Liver (tissue), 9 donors: ENCODE results near the gene TMEM222. TPM values are rescaled to one million over a fixed set of nuclear protein-coding genes. Genes with fewer than 3 reads are reported as not detected.

Source experiments
- DNase-seq: peaks from one replicate; pipeline ENCODE4 v3.0.0-alpha.2; 2017; ENCODE audit warnings: low spot score
- H3K27ac ChIP-seq, 2 donors: one replicate each; pipeline ENCODE4 v1.7.0; 2013; ENCODE audit warnings: inconsistent platforms in 2 of 2, low read length in 2 of 2, control low read depth in 1 of 2, low read depth in 1 of 2, mild to moderate bottlenecking in 1 of 2
- H3K27me3 ChIP-seq, 4 donors: one replicate each; pipeline versions ENCODE4 v1.6.1 to v1.7.0; 2013; ENCODE audit warnings: low read length in 3 of 4, inconsistent platforms in 1 of 4, mild to moderate bottlenecking in 1 of 4, moderate library complexity in 1 of 4; ENCODE audit not compliant: control insufficient read depth in 4 of 4, insufficient read depth in 4 of 4
- H3K36me3 ChIP-seq, 4 donors: one replicate each; pipeline versions ENCODE4 v1.6.1 to v1.7.0; 2013; ENCODE audit warnings: low read length in 3 of 4, mild to moderate bottlenecking in 3 of 4, low read depth in 1 of 4, moderate library complexity in 1 of 4; ENCODE audit not compliant: control insufficient read depth in 4 of 4, insufficient read depth in 3 of 4
- H3K4me1 ChIP-seq, 4 donors: one replicate each; pipeline versions ENCODE4 v1.6.1 to v1.7.0; 2013; ENCODE audit warnings: low read length in 3 of 4, mild to moderate bottlenecking in 3 of 4, moderate library complexity in 1 of 4; ENCODE audit not compliant: control insufficient read depth in 4 of 4, insufficient read depth in 4 of 4
- H3K4me3 ChIP-seq, 3 donors: one replicate each; pipeline versions ENCODE4 v1.6.1 to v1.7.0; 2013; ENCODE audit warnings: low read length in 3 of 3, control low read depth in 1 of 3, low read depth in 1 of 3, mild to moderate bottlenecking in 1 of 3
- H3K9ac ChIP-seq, 2 donors: one replicate each; pipeline ENCODE4 v1.7.0; 2013; ENCODE audit warnings: low read length in 2 of 2, mild to moderate bottlenecking in 2 of 2, moderate library complexity in 2 of 2, control low read depth in 1 of 2, low read depth in 1 of 2
- H3K9me3 ChIP-seq, 4 donors: one replicate each; pipeline versions ENCODE4 v1.6.1 to v1.7.0; 2013; ENCODE audit warnings: low read length in 3 of 4; ENCODE audit not compliant: control insufficient read depth in 4 of 4
- ATF3 ChIP-seq: IDR thresholded peaks from 2 replicates; pipeline ENCODE4 v1.6.1; 2016; ENCODE audit warnings: antibody characterized with exemption
- EGR1 ChIP-seq, 2 donors: IDR thresholded peaks; 2 replicates each; pipeline ENCODE4 v1.6.1; 2016 to 2018; ENCODE audit warnings: antibody characterized with exemption in 2 of 2, low read depth in 2 of 2
- FOXA1 ChIP-seq: IDR thresholded peaks from 2 replicates; pipeline ENCODE4 v1.6.1; 2016; ENCODE audit warnings: antibody characterized with exemption
- FOXA2 ChIP-seq: IDR thresholded peaks from 2 replicates; pipeline ENCODE4 v1.6.1; 2016; ENCODE audit warnings: antibody characterized with exemption
- GABPA ChIP-seq, 2 donors: IDR thresholded peaks in 1 of 2; conservative IDR thresholded peaks in 1 of 2; 2 replicates each; pipeline ENCODE4 v1.6.1; 2016; ENCODE audit warnings: antibody characterized with exemption in 2 of 2, mild to moderate bottlenecking in 1 of 2, moderate library complexity in 1 of 2
- HNF4A ChIP-seq, 2 donors: conservative IDR thresholded peaks; 2 replicates each; pipeline ENCODE4 v1.6.1; 2016; ENCODE audit warnings: antibody characterized with exemption in 2 of 2, mild to moderate bottlenecking in 2 of 2
- HNF4G ChIP-seq: IDR thresholded peaks from 2 replicates; pipeline ENCODE4 v1.6.1; 2016; ENCODE audit warnings: antibody characterized with exemption
- JUND ChIP-seq, 2 donors: IDR thresholded peaks; 2 replicates each; pipeline ENCODE4 v1.6.1; 2016; ENCODE audit warnings: antibody characterized with exemption in 2 of 2
- NR2F2 ChIP-seq: IDR thresholded peaks from 2 replicates; pipeline ENCODE4 v1.6.1; 2016; ENCODE audit warnings: antibody characterized with exemption
- RAD21 ChIP-seq, 2 donors: IDR thresholded peaks; 2 replicates each; pipeline ENCODE4 v1.6.1; 2016; ENCODE audit warnings: antibody characterized with exemption in 2 of 2, mild to moderate bottlenecking in 2 of 2
- REST ChIP-seq: IDR thresholded peaks from 2 replicates; pipeline ENCODE4 v1.6.1; 2016; ENCODE audit warnings: antibody characterized with exemption, mild to moderate bottlenecking
- RXRA ChIP-seq, 2 donors: IDR thresholded peaks; 2 replicates each; pipeline ENCODE4 v1.6.1; 2017 to 2018; ENCODE audit warnings: antibody characterized with exemption in 2 of 2, mild to moderate bottlenecking in 1 of 2
- SP1 ChIP-seq: IDR thresholded peaks from 2 replicates; pipeline ENCODE4 v1.6.1; 2018; ENCODE audit warnings: antibody characterized with exemption, mild to moderate bottlenecking
- TAF1 ChIP-seq: conservative IDR thresholded peaks from 2 replicates; pipeline ENCODE4 v1.6.1; 2016; ENCODE audit warnings: antibody characterized with exemption, mild to moderate bottlenecking
- YY1 ChIP-seq: IDR thresholded peaks from 2 replicates; pipeline ENCODE4 v1.6.1; 2016; ENCODE audit warnings: antibody characterized with exemption, mild to moderate bottlenecking
- WGBS: extraction: QIAGEN DNeasy Blood & Tissue Kit; methylation state at CpG from one replicate; pipeline ENCODE4 v1.1.7; 2013; 5-methylcytosine and 5-hydroxymethylcytosine counted together
- polyA plus RNA-seq, 2 donors: library from polyadenylated mRNA; stranded (reverse) in 1 of 2; unstranded in 1 of 2; fragments of 200-250 nt in 1 of 2; fragments of >200 nt in 1 of 2; fragmentation: Nextera tagmentation in 1 of 2; extraction: Ambion mirVana in 1 of 2; gene quantifications; one replicate each; pipeline versions ENCODE4 v1.2.1 to v1.2.3, GENCODE V29; 2013 to 2015
- total RNA-seq, 2 donors: library from RNA; depleted of rRNA; stranded (reverse); fragments of >200 nt; gene quantifications; one replicate each; pipeline ENCODE4 v1.2.3, GENCODE V29; 2014
- TF ChIP-seq, protein P1 (sequence below): IDR thresholded peaks from 2 replicates; pipeline ENCODE4 v1.6.1; 2016; ENCODE audit warnings: antibody characterized with exemption
- TF ChIP-seq, protein P2 (sequence below): IDR thresholded peaks from 2 replicates; pipeline ENCODE4 v1.6.1; 2016; ENCODE audit warnings: antibody characterized with exemption
- TF ChIP-seq, protein P3 (sequence below): fragments of 150-350 bp; IDR thresholded peaks from 2 replicates; pipeline ENCODE4 v1.5.1; 2017; ENCODE audit warnings: improper control_type of control experiment, low read depth, low read length; ENCODE audit not compliant: missing input control
- donor health status: healthy.
- donor health status: healthy.
- donor health status: healthy.
- donor health status: healthy.
- donor health status: healthy.

TMEM222 gene
- total and polyA plus RNA-seq, 4 donors, result 14.7 to 32.9 (median 21.8) TPM

- Histone ChIP-seq H3K27ac (no peak overlapping the region), H3K9ac (no peak overlapping the region), H3K4me3 (no peak overlapping the region), H3K36me3 (peaks cover 12 to 42% (median 16%) of the 10 kb centered on the region in 4 donors), H3K4me1 (peaks cover 0 to 2% (median 0%) of the 10 kb centered on the region in 4 donors), H3K27me3 (no peaks in the 10 kb centered on the region), H3K9me3 (no peaks in the 10 kb centered on the region)
- DNase-seq, result no peak
- TF ChIP-seq EGR1 (IDR thresholded peaks at IDR 0.05; ENCODE audit: low read depth in 2 of 2), result no peak
- no peak for TF ChIP-seq JUND (IDR thresholded peaks at IDR 0.05)
- no peak for TF ChIP-seq HNF4G
- no peak for TF ChIP-seq NR2F2
- TF ChIP-seq GABPA (IDR thresholded peaks at IDR 0.05 in 1 of 2, conservative IDR thresholded peaks at IDR 0.05 in 1 of 2), result no peak
- TF ChIP-seq, protein P1, sequence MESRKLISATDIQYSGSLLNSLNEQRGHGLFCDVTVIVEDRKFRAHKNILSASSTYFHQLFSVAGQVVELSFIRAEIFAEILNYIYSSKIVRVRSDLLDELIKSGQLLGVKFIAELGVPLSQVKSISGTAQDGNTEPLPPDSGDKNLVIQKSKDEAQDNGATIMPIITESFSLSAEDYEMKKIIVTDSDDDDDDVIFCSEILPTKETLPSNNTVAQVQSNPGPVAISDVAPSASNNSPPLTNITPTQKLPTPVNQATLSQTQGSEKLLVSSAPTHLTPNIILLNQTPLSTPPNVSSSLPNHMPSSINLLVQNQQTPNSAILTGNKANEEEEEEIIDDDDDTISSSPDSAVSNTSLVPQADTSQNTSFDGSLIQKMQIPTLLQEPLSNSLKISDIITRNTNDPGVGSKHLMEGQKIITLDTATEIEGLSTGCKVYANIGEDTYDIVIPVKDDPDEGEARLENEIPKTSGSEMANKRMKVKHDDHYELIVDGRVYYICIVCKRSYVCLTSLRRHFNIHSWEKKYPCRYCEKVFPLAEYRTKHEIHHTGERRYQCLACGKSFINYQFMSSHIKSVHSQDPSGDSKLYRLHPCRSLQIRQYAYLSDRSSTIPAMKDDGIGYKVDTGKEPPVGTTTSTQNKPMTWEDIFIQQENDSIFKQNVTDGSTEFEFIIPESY, result no peak
- TF ChIP-seq FOXA1, result no peak
- TF ChIP-seq YY1, result no peak
- TF ChIP-seq REST, result no peak
- WGBS, result 93% methylated on average over 8 of the region's 8 CpGs
Measured at GRCh38 chr1:27330786-27331185, 8.8 kb downstream of the TMEM222 start.

GRCh38 chr1:27331426-27331825 lies 9.5 kb downstream of the TMEM222 start:
- no peak for TF ChIP-seq ATF3
- TF ChIP-seq FOXA2, result no peak
- no peak for TF ChIP-seq RXRA (IDR thresholded peaks at IDR 0.05)
- TF ChIP-seq FOXA1, result no peak
- no peak for TF ChIP-seq HNF4G
- TF ChIP-seq REST, result no peak
- TF ChIP-seq YY1, result no peak
- no peak for TF ChIP-seq EGR1 (IDR thresholded peaks at IDR 0.05; ENCODE audit: low read depth in 2 of 2)
- no peak for TF ChIP-seq GABPA (IDR thresholded peaks at IDR 0.05 in 1 of 2, conservative IDR thresholded peaks at IDR 0.05 in 1 of 2)
- no peak for TF ChIP-seq SP1
- no peak for TF ChIP-seq NR2F2
- no peak for TF ChIP-seq TAF1
- no peak for TF ChIP-seq HNF4A (conservative IDR thresholded peaks at IDR 0.05)
- TF ChIP-seq, protein P2, sequence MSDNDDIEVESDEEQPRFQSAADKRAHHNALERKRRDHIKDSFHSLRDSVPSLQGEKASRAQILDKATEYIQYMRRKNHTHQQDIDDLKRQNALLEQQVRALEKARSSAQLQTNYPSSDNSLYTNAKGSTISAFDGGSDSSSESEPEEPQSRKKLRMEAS, result no peak
- TF ChIP-seq RAD21 (IDR thresholded peaks at IDR 0.05), result no peak
- TF ChIP-seq, protein P1, result no peak
- no peak for TF ChIP-seq JUND (IDR thresholded peaks at IDR 0.05)
- TF ChIP-seq, protein P3, sequence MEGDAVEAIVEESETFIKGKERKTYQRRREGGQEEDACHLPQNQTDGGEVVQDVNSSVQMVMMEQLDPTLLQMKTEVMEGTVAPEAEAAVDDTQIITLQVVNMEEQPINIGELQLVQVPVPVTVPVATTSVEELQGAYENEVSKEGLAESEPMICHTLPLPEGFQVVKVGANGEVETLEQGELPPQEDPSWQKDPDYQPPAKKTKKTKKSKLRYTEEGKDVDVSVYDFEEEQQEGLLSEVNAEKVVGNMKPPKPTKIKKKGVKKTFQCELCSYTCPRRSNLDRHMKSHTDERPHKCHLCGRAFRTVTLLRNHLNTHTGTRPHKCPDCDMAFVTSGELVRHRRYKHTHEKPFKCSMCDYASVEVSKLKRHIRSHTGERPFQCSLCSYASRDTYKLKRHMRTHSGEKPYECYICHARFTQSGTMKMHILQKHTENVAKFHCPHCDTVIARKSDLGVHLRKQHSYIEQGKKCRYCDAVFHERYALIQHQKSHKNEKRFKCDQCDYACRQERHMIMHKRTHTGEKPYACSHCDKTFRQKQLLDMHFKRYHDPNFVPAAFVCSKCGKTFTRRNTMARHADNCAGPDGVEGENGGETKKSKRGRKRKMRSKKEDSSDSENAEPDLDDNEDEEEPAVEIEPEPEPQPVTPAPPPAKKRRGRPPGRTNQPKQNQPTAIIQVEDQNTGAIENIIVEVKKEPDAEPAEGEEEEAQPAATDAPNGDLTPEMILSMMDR, result no peak
- no peak overlapping the region for H3K4me3 ChIP-seq
- 93% methylated on average over 3 of the region's 3 CpGs for WGBS
- DNase-seq, result no peak
- H3K36me3 ChIP-seq, result peaks cover 14 to 47% (median 19%) of the 10 kb centered on the region in 4 donors
- no peak overlapping the region for H3K9ac ChIP-seq
- no peaks in the 10 kb centered on the region for H3K9me3 ChIP-seq
- H3K4me1 ChIP-seq, result peaks cover 0 to 2% (median 0%) of the 10 kb centered on the region in 4 donors
- no peaks in the 10 kb centered on the region for H3K27me3 ChIP-seq
- no peak overlapping the region for H3K27ac ChIP-seq
